ENCODE results near the gene CHTF8.
"Not testable (repeated sequence)": the region's sequence is repeated elsewhere in the genome, so short reads cannot be mapped to it uniquely, and the experiment has no call there.

The CHTF8 gene

GRCh38 chr16:69126221-69126620 is 6.2 kb downstream of the CHTF8 start:
- H3K4me1 ChIP-seq (ENCODE audit: insufficient read depth, low read length) = no peaks in the 10 kb centered on the region; the same call in 1 of the 2 replicates
- H3K9ac ChIP-seq (ENCODE audit: low read depth, low read length) = no peak overlapping the region
- H3K36me3 ChIP-seq (ENCODE audit: insufficient read depth, low read length) = peaks cover 6% of the 10 kb centered on the region; the same call in 1 of the 2 replicates
- H3K9me3 ChIP-seq (ENCODE audit: control insufficient read depth, insufficient read depth, low read length) = no peaks in the 10 kb centered on the region

- peaks cover 13% of the 10 kb centered on the region; the same call in 1 of the 2 replicates for H3K36me3 ChIP-seq (ENCODE audit: insufficient read depth, low read length)
- not testable (repeated sequence) for H3K4me1 ChIP-seq (ENCODE audit: insufficient read depth, low read length); H3K9ac ChIP-seq (ENCODE audit: low read depth, low read length); H3K9me3 ChIP-seq (ENCODE audit: control insufficient read depth, insufficient read depth, low read length)
These were observed 7.4 kb downstream of the CHTF8 start for GRCh38 chr16:69124961-69125360.

GRCh38 chr16:69124406-69124805 is 8.0 kb downstream of the CHTF8 start:
- H3K9ac ChIP-seq (ENCODE audit: low read depth, low read length); H3K9me3 ChIP-seq (ENCODE audit: control insufficient read depth, insufficient read depth, low read length); H3K4me1 ChIP-seq (ENCODE audit: insufficient read depth, low read length): not testable (repeated sequence)
- peaks cover 19% of the 10 kb centered on the region; the same call in 1 of the 2 replicates for H3K36me3 ChIP-seq (ENCODE audit: insufficient read depth, low read length)

GRCh38 chr16:69123910-69124309 is 8.5 kb downstream of the CHTF8 start:
- Histone ChIP-seq H3K36me3 (ENCODE audit: insufficient read depth, low read length) (peaks cover 24% of the 10 kb centered on the region), H3K4me1 (ENCODE audit: insufficient read depth, low read length) (no peaks in the 10 kb centered on the region), H3K9ac (ENCODE audit: low read depth, low read length) (no peak overlapping the region), H3K9me3 (ENCODE audit: control insufficient read depth, insufficient read depth, low read length) (peaks cover 2% of the 10 kb centered on the region; the same call in 1 of the 2 replicates)

GRCh38 chr16:69120096-69120664 is 12.2 kb downstream of the CHTF8 start:
- Histone ChIP-seq H3K36me3 (ENCODE audit: insufficient read depth, low read length) (peaks cover 51% of the 10 kb centered on the region), H3K9ac (ENCODE audit: low read depth, low read length) (no peak overlapping the region), H3K4me1 (ENCODE audit: insufficient read depth, low read length) (no peaks in the 10 kb centered on the region), H3K9me3 (ENCODE audit: control insufficient read depth, insufficient read depth, low read length) (peaks cover 10% of the 10 kb centered on the region; the same call in 1 of the 2 replicates)

- Histone ChIP-seq H3K4me1 (ENCODE audit: insufficient read depth, low read length) (no peaks in the 10 kb centered on the region), H3K9ac (ENCODE audit: low read depth, low read length) (no peak overlapping the region), H3K36me3 (ENCODE audit: insufficient read depth, low read length) (peaks cover 55% of the 10 kb centered on the region), H3K9me3 (ENCODE audit: control insufficient read depth, insufficient read depth, low read length) (peaks cover 10% of the 10 kb centered on the region; the same call in 1 of the 2 replicates)
These were observed 12.9 kb downstream of the CHTF8 start for GRCh38 chr16:69119536-69119935.

GRCh38 chr16:69118994-69119393 is 13.4 kb downstream of the CHTF8 start:
- Histone ChIP-seq H3K9ac (ENCODE audit: low read depth, low read length) (no peak overlapping the region), H3K4me1 (ENCODE audit: insufficient read depth, low read length) (no peaks in the 10 kb centered on the region), H3K36me3 (ENCODE audit: insufficient read depth, low read length) (peaks cover 59% of the 10 kb centered on the region), H3K9me3 (ENCODE audit: control insufficient read depth, insufficient read depth, low read length) (peaks cover 10% of the 10 kb centered on the region; the same call in 1 of the 2 replicates)

- peaks cover 64% of the 10 kb centered on the region for H3K36me3 ChIP-seq (ENCODE audit: insufficient read depth, low read length)
These were observed 13.9 kb downstream of the CHTF8 start for GRCh38 chr16:69118468-69118867.

GRCh38 chr16:69116906-69117305 is 15.5 kb downstream of the CHTF8 start:
- H3K9ac ChIP-seq (ENCODE audit: low read depth, low read length) = no peak overlapping the region
- H3K36me3 ChIP-seq (ENCODE audit: insufficient read depth, low read length) = peaks cover 66% of the 10 kb centered on the region
- peaks cover 10% of the 10 kb centered on the region; the same call in 1 of the 2 replicates for H3K9me3 ChIP-seq (ENCODE audit: control insufficient read depth, insufficient read depth, low read length)
- H3K4me1 ChIP-seq (ENCODE audit: insufficient read depth, low read length) = no peaks in the 10 kb centered on the region

More at GRCh38 chr16:69118468-69118867, 13.9 kb downstream of the CHTF8 start:
- H3K9me3 ChIP-seq (ENCODE audit: control insufficient read depth, insufficient read depth, low read length) = peaks cover 10% of the 10 kb centered on the region; the same call in 1 of the 2 replicates
- H3K9ac ChIP-seq (ENCODE audit: low read depth, low read length) = no peak overlapping the region
- no peaks in the 10 kb centered on the region for H3K4me1 ChIP-seq (ENCODE audit: insufficient read depth, low read length)

GRCh38 chr16:69116256-69116875 is 16.0 kb downstream of the CHTF8 start:
- Histone ChIP-seq H3K9ac (ENCODE audit: low read depth, low read length) (no peak overlapping the region), H3K4me1 (ENCODE audit: insufficient read depth, low read length) (no peaks in the 10 kb centered on the region), H3K36me3 (ENCODE audit: insufficient read depth, low read length) (peaks cover 66% of the 10 kb centered on the region), H3K9me3 (ENCODE audit: control insufficient read depth, insufficient read depth, low read length) (peaks cover 10% of the 10 kb centered on the region; the same call in 1 of the 2 replicates)

- Histone ChIP-seq H3K36me3 (ENCODE audit: insufficient read depth, low read length) (peaks cover 66% of the 10 kb centered on the region), H3K9me3 (ENCODE audit: control insufficient read depth, insufficient read depth, low read length) (peaks cover 10% of the 10 kb centered on the region; the same call in 1 of the 2 replicates), H3K9ac (ENCODE audit: low read depth, low read length) (no peak overlapping the region), H3K4me1 (ENCODE audit: insufficient read depth, low read length) (no peaks in the 10 kb centered on the region)
These were observed 16.6 kb downstream of the CHTF8 start for GRCh38 chr16:69115837-69116236.

- no peak overlapping the region for H3K9ac ChIP-seq (ENCODE audit: low read depth, low read length)
- H3K36me3 ChIP-seq (ENCODE audit: insufficient read depth, low read length) = peaks cover 67% of the 10 kb centered on the region
- peaks cover 10% of the 10 kb centered on the region; the same call in 1 of the 2 replicates for H3K9me3 ChIP-seq (ENCODE audit: control insufficient read depth, insufficient read depth, low read length)
- no peaks in the 10 kb centered on the region for H3K4me1 ChIP-seq (ENCODE audit: insufficient read depth, low read length)
These were observed 17.0 kb downstream of the CHTF8 start for GRCh38 chr16:69115361-69115760.

GRCh38 chr16:69114976-69115355 is 17.4 kb downstream of the CHTF8 start:
- H3K9ac ChIP-seq (ENCODE audit: low read depth, low read length) = no peak overlapping the region
- peaks cover 10% of the 10 kb centered on the region; the same call in 1 of the 2 replicates for H3K9me3 ChIP-seq (ENCODE audit: control insufficient read depth, insufficient read depth, low read length)
- no peaks in the 10 kb centered on the region for H3K4me1 ChIP-seq (ENCODE audit: insufficient read depth, low read length)
- H3K36me3 ChIP-seq (ENCODE audit: insufficient read depth, low read length) = peaks cover 65% of the 10 kb centered on the region

GRCh38 chr16:69114346-69114975 is 17.9 kb downstream of the CHTF8 start:
- peaks cover 10% of the 10 kb centered on the region; the same call in 1 of the 2 replicates for H3K9me3 ChIP-seq (ENCODE audit: control insufficient read depth, insufficient read depth, low read length)
- H3K36me3 ChIP-seq (ENCODE audit: insufficient read depth, low read length) = peaks cover 59% of the 10 kb centered on the region
- no peak overlapping the region for H3K9ac ChIP-seq (ENCODE audit: low read depth, low read length)
- no peaks in the 10 kb centered on the region for H3K4me1 ChIP-seq (ENCODE audit: insufficient read depth, low read length)

Data from ES-I3 (cell line).